GM18505 (cell line): ENCODE results near the gene MCIDAS.

ENCODE experiments used
- ATAC-seq: cut with Tn5 transposase; IDR thresholded peaks from one replicate; pipeline ENCODE4 v1.9.1; 2021; ENCODE audit not compliant: unreplicated experiment
- POLR2A ChIP-seq: IDR thresholded peaks from 4 replicates; pipeline ENCODE4 v1.6.1; 2011; ENCODE audit warnings: borderline replicate concordance; ENCODE audit not compliant: insufficient read depth, insufficient read length; ENCODE audit errors: extremely low read depth

MCIDAS gene

GRCh38 chr5:55230086-55230629, 3.0 kb upstream of the MCIDAS start:
- no peak for TF ChIP-seq POLR2A
- no peak for ATAC-seq

GRCh38 chr5:55227664-55228430, 732 bp upstream of the MCIDAS start:
- TF ChIP-seq POLR2A, result no peak

GRCh38 chr5:55226027-55226933, 835 bp downstream of the MCIDAS start:
- peak; percentile 59 for ATAC-seq
- TF ChIP-seq POLR2A, result no peak

More at GRCh38 chr5:55227664-55228430, 732 bp upstream of the MCIDAS start:
- no peak for ATAC-seq

- ATAC-seq, result no peak
- no peak for TF ChIP-seq POLR2A
These were observed 1.8 kb downstream of the MCIDAS start for GRCh38 chr5:55225346-55225745.

GRCh38 chr5:55223812-55224240, 3.3 kb downstream of the MCIDAS start:
- no peak for TF ChIP-seq POLR2A
- no peak for ATAC-seq

GRCh38 chr5:55222985-55223811, 3.9 kb downstream of the MCIDAS start:
- no peak for TF ChIP-seq POLR2A
- ATAC-seq, result no peak

GRCh38 chr5:55222092-55222984, 4.8 kb downstream of the MCIDAS start:
- no peak for ATAC-seq
- no peak for TF ChIP-seq POLR2A

- no peak for TF ChIP-seq POLR2A
- no peak for ATAC-seq
These were observed 6.5 kb downstream of the MCIDAS start for GRCh38 chr5:55220433-55221185.

GRCh38 chr5:55219770-55220169, 7.3 kb downstream of the MCIDAS start:
- no peak for ATAC-seq
- no peak for TF ChIP-seq POLR2A

- ATAC-seq, result no peak
These were observed 8.1 kb downstream of the MCIDAS start for GRCh38 chr5:55218967-55219366.

GRCh38 chr5:55211184-55211874, 15.8 kb downstream of the MCIDAS start:
- ATAC-seq, result no peak
- TF ChIP-seq POLR2A, result no peak

More at GRCh38 chr5:55218967-55219366, 8.1 kb downstream of the MCIDAS start:
- no peak for TF ChIP-seq POLR2A

GRCh38 chr5:55205001-55205400, 22.1 kb downstream of the MCIDAS start:
- no peak for TF ChIP-seq POLR2A
- ATAC-seq, result no peak
